Stimulated activated CD8-positive, alpha-beta memory T cell treated with anti-CD3 and anti-CD28 coated beads, Interleukin-4, amount 100 ng/mL, for 1 hour (primary cell): ENCODE measurements around the gene GRM4.
A peak's percentile ranks its signal among the peaks of the same experiment; 100 is the strongest.
"Not testable (repeated sequence)": the region's sequence is repeated elsewhere in the genome, so short reads cannot be mapped to it uniquely, and the experiment has no call there.

ENCODE experiments used
- DNase-seq, 2 donors: peaks; one replicate each; pipeline ENCODE4 v3.0.0-alpha.2; 2020; ENCODE audit warnings: low read depth in 2 of 2, low spot score in 1 of 2

GRM4 gene

DNA sequence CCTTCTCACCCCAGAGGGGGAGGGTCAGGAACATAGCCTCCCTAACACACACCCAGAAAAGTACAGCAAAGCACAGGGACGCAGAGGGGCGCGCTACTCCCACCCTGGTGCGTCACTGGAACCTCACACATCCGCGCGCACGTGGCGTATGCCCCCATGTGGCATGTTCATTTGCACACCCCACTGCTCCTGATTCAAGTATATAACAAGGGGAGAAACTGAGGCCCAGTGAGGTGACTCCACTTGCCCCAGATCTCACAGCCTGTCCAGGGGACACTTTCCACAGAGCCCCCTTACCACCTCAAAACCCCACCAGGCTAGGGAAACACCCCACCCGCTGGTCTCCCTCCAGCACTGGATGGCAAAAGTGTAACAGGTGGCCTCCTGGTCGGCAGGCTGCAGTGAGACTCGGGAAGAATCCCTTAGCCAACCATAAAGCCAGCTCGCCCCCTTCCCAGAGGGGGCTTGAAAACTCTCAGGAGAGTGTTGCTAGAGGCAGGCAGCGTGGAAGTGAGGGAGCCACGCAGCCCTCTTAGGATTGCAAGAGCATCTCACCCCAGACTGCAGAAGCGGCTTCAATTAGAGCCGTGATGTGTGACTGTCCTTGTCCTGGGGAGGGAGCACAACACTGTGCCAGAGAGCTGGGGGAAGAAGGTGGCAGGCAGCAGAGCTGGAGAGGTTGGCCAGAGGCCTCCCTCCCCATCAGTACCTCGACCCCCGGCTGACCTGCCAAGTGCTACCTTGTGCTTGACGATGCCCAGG is at the start of gene GRM4:
TSS of gene GRM4 (minus strand) at position 67 of the 762 bp plus-strand sequence. CDS start 12,591 bp downstream, outside the sequence.
- no peak for DNase-seq

DNA sequence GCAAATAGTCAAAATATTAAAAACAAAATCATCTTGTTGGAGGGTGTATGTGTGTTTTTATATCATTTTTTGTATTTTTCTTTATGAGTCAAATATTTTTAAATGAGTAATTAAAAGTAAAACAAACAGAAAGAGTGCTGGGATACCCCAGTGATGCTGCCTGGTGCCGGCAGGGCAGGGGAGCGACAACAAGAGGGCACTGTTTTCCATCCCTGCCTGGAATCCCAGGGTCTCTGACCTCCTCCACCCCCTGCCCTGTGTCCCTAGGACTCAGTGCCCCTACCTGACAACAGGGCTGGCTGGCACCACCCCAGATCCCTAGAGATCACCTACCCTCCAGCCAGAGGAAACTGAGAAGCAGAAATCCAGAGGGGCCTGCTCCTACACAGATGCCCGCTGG is 48.9 kb upstream of the GRM4 start:
- DNase-seq = no peak

DNA sequence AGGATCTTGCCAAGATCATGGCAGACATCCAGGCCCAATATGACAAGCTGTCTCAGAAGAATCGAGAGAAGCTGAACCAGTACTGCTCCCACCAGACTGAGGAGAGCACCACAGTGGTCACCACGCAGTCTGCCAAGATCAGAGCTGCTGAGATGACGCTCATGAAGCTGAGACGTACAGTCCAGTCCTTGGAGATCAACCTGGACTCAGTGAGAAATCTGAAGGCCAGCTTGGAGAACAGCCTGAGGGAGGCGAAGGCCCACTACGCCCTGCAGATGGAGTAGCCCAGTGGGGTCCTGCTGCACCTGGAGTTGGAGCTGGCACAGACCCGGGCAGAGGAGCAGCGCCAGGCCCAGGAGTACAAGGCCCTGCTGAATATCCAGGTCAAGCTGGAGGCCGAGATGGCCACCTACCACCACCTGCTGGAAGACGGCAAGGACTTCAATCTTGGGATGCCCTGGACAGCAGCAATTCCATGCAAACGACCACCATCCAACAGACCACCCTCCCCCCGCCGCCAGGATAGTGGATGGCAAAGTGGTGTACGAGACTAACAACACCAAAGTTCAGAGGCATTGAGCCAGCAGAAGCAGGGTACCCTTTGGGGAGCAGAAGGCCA is 44.7 kb upstream of the GRM4 start:
- DNase-seq = no peak

DNA sequence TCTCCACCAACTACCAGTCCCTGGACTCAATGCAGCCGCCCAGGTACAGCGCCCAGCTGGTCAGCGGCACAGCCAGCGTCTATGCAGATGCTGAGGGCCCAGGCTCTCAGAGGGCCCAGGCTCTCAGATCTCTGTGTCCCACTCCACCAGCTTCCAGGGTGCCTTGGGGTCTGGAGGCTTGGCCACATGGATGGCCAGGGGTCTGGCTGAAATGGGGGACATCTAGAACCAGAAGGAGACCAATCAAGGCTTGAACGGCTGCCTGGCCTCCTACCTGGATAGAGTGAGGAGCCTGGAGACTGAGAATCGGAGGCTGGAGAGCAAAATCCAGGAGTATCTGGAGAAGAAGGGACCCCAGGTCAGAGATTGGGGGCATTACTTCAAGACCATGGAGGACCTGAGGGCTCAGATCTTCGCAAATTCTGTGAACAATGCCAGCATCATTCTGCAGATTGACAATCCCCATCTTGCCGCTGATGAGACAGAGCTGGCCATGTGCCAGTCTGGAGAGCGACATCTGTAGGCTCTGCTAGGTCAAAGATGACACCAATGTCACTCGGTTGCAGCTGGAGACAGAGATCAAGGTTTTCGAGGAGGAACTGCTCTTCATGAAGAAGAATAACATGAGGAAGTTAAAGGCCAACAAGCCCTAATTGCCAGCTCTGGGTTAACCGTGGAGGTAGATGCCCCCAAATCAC is 44.1 kb upstream of the GRM4 start:
- peak in 1 of 2 donors; percentile 22 for DNase-seq

DNA sequence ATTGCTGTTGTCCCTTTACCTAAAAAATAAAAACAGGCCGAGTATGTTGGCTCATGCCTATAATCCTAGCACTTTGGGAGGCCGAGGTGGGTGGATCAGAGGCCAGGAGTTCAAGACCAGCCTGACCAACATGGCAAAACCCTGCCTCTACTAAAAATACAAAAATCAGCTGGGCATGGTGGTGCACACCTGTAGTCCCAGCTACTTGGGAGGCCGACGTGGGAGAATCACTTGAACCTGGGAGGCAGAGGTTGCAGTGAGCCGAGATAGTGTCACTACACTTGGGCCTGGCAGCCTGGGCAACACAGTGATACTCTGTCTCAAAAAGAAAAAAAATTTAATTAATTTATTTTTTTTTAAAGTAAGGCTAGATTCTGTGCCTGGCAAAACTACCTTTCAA is 38.8 kb upstream of the GRM4 start:
- not testable (repeated sequence) for DNase-seq

DNA sequence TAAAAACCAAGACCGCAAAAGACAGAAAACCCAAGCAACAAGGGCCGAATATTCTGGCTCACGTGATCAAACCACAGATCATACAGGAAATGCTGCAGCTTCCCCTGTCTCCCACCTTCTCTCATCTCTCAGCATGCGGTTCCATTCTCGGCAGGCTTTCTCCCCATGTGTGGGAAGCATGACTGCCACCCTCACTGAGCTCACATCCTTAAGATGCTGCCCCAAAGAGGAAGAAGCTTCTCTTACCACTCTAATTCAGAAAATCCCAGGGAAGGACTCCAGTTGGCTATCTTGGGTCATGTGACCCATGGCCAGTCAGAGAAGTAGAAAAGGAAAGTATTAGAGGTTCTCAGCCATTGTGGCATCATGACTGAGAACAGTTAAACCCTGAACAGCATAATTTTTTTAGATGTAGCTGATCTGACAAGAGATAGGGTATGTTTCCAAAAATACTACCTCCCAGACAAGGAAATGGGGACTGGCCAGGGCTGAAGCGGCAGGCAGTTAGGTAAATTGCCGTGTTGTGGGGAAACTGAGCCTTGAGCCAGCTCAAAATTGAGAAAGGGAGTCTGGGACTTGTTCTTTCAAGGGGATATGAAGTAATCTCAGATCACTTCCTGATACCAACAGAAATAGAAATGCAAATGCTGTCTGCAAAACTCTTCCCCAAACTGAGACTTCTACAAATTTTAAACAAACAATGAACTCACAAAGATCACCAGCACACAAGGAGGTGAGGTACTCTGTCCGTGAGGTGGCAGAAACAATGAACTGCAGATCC is 37.1 kb upstream of the GRM4 start:
- peak; percentile 34 to 44 for DNase-seq

GRCh38 chr6:34181908-34182307 is 36.0 kb upstream of the GRM4 start:
- DNase-seq = no peak

- DNase-seq = no peak
Observed at GRCh38 chr6:34179106-34179720, 33.3 kb upstream of the GRM4 start.

- no peak for DNase-seq
Observed at GRCh38 chr6:34178357-34179105, 32.6 kb upstream of the GRM4 start.

GRCh38 chr6:34177181-34177591 is 31.3 kb upstream of the GRM4 start:
- DNase-seq = no peak

DNA sequence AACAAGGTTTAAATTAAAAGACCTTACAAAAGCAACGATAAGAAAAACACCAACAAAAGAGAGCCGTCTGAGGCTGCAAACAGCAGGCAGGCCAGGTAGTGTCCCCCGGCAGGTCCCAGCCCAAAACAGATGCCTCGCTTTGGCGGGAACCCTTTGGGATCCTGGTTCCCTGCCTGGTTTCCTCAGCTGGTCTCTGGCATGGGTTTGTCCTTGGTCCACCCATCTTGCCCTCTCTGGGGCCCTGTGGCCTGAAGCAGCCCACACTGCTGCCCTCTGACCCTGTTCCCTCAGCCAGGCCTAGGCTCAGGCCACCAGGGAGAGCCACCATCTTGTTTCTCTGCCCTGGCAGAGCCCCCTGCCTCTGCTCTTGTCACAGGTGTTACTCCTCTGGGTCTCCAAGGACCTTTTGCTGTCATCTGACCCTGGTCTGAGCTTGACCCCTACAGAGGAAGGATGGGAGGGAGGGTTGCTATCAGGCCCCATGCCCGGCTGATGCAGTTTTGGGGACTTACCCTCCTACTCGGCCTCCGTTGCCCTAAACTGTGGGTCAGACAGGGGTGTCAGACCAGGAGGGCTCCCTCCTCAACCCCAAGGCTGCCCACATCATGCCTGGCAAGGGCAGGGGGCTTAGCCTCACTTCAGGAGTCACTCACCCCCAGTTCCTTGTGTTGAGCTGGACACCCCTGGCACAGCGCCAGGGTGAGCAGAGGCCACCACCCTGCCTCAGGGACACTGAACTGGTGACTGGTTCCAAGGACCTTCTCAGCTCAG is 30.6 kb upstream of the GRM4 start:
- no peak for DNase-seq

GRCh38 chr6:34174846-34175399 is 29.0 kb upstream of the GRM4 start:
- DNase-seq = no peak

- no peak for DNase-seq
Observed at GRCh38 chr6:34172961-34173775, 27.3 kb upstream of the GRM4 start.

DNA sequence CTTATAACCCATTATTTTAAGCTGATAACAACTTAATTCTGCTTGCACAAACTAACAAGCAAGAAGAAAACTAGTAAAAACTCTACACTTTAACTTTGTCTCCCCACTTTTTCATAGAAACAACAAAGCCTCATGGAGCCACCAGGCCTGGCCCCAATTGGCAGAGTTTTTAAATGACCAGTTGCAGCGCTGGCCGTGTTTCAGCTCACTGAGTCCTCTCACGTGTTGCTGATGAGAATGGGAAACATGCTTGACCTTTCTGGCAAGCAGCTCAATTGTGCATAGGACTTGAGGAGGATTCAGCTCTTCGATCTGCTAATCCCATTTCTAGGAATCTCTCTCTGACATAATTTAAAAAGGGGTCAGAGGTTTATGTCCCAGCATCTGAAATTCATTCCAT is 24.5 kb upstream of the GRM4 start:
- no peak for DNase-seq

DNA sequence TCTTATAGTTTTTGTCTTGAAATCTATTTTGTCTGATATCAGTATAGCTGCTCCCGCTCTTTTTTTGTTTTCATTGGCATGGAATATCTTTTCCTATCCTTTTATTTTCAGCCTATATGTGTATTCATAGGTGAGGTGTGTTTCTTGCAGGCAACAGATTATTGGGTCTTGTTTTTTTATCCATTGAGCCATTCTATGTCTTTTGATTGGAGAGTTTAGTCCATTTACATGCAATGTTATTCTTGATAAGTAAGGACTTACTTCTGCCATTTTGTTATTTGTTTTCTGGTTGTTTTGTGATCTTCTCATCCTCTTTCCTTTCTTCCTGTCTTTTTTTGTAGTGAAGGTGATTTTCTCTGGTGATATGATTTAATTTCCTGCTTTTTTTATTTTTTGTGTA is 24.0 kb upstream of the GRM4 start:
- DNase-seq = no peak

DNA sequence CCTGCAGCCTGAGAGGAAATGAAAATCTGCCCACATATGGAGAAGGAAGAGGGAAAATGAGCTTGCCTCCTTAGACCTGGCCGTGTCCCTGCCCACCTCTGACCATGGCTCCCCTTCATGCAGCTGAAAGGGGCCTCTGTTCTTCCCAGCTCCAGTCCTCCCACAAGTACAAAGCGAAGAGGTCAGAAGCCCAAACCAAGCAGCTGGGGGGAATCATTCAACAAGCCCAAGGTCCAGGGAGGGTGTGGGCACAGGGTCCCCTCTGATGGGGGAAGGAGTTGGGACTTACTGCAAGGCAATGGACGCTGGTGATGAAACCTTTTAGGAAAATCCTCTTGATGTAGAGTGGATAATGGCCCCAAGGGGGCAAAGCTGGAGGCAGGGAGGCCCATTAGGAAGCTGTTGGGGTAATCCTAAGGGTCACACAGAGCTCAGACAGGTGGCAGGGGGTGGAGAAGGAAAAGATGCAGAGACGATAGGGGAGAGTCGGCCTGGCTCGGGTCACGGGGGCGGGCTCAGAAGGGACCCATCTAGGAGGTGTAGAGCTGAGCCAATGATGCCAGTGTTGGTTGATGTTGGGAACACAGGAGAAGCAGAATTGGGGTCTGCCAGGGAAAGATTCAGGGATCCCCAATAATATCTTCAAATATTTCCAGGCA is 16.1 kb upstream of the GRM4 start:
- DNase-seq = no peak

DNA sequence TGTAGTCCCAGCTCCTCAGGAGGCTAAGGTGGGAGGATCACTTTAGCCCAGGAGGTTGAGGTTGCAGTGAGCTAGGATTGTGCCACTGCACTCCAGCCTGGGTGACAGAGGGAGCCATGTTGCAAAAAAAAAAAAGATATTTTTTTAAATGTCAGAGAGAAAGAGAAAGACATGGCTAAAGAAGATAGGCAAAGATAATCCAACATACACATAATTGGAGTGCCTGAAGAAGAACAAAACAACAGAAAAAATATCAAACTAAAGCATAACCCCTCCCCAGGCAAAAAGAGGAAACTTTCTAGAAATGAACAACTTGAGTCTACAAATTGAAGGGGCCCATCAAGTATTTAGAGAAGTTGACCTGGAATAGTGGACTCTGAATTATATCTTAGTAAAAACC is 14.0 kb upstream of the GRM4 start:
- no peak for DNase-seq

DNA sequence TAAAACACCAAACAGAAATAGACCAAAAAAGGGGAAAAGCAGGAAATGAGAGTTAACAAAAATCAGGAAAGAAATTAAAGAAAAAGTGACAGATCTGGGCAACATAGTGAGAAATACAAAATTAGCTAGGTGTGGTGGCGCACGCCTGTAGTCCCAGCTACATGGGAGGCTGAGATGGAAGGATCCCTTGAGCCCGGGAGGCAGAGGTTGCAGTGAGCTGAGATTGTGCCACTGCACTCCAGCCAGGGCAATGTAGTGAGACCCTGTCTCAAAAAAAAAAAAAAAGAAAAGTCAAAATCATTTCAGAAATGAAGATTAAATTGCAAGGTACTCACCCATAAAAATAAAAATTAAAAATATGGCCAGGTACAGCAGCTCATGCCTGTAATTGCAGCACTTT is 13.0 kb upstream of the GRM4 start:
- no peak for DNase-seq
